T-helper 1 cell (primary cell): Measurements from ENCODE around the gene CASTOR1.

ENCODE experiments used
- DNase-seq, 5 donors: peaks; one replicate each; pipeline ENCODE4 v3.0.0-alpha.2; 2012 to 2020

CASTOR1 gene

DNA sequence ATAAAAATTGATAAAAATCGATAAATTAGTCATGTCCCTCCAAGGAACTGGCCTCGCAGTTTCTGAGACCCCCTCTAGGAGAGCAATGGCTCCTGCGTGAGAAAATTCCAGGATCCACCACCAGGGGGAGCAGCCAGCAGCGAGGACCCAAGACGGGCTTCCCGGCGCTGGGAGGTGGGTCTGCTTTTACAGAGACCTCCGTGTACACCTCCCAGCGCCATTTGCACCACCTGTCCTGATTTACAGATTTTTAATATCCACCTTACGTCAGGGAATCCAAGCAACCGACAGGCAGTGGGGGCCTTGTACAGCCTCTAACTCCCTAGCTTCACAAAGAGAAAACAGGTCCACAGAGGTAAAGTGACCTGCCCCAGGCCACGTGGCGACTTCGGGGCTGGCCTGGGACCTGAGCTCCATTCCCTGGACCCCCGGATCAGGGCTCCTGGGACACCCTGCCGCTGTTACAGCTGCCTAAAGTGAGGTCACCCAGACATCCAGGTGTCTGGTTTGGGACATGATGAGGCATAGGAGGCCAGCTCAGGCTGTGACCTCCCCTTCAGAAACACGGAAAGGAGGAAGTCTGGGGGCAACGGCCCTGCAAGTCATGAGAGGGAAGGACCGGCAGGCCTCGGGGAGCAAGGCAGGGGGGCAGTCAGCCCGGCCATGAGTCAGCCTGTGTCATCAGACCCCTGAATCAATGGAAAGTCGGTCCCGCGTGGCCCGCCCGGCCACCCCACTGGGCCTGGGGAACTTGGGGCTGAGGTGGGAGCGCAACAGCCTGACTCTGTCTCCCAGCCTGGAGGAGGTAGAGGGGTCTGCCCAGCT is 26.2 kb downstream of the CASTOR1 start:
- DNase-seq = peak; percentile 58 to 79 (median 73)

DNA sequence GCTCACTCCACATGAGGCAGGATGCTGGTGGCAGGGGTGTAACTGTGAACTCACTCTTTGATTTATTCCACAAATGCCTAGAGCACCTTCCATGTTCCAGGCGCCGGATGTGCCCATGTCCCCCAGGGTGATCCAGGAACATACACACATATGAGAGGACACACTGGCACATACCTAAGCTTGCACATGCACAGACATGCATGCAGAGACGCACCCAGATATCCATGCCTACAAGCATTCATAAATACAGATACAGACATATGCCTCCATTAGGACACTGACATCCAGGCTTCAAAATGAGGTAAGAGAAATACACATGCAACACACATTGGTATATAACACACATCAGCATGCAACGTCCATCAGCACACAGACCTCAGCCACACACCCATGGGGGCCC is 27.2 kb downstream of the CASTOR1 start:
- DNase-seq = peak in 1 of 5 donors; percentile 33

DNA sequence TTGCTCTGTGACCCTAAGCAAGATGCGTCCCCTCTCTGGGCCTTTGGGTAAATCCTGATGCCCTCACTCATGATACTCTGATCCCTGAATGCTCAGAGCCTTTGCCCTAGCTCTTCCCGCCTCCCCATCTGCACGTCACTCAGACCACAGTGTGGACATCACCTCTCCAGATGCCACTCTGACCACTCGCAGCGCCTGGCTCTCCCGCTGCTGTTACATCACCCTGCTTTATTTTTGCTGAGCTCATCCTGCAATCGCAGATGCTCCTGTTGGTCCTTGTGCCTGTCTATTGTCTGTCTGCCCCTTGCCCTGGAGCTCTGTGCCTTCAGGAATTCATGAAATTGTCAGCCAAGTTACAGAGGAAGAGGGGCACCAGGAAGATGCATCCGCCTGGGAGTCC is 28.2 kb downstream of the CASTOR1 start:
- DNase-seq = peak in 1 of 5 donors; percentile 50

DNA sequence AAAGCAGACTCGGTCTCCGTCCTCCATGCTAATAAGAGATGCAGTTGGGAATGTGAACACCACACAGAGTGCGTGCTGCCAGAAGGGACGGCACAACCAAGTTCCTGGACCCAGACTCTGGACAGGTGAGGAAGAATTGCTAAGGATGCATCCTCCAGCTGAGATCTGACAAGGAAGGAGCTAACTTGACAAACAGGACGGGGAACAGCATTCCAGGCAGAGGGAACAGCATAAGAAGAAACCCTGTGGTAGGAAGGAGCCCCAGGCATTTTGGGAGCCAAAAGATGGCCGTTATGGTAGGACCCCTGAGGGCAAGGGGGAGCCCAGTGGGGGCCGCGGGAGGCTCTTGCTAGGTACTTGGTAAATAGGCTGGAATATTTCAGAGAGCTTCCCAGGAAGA is 28.6 kb downstream of the CASTOR1 start:
- DNase-seq = no peak

DNA sequence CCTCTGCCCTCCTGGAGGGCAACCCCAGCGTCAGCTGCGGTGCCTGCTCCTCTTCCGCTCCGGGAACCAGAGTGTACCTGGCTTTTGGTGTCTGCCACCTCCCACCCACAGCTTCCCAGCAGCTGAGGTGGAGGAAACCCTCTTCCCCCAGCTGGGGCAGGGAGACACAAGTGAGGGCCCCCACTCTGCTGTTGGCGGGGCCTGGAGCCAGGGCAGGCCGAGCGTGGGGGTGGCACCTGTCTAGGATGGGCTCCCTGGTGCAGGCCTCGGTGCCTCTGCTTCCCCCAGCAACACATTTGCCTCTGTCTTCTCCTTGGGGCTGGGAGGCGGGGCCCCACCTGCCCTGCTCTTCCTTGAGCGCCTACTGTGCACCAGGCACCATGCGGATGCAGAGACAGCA is 29.0 kb downstream of the CASTOR1 start:
- DNase-seq = no peak

DNA sequence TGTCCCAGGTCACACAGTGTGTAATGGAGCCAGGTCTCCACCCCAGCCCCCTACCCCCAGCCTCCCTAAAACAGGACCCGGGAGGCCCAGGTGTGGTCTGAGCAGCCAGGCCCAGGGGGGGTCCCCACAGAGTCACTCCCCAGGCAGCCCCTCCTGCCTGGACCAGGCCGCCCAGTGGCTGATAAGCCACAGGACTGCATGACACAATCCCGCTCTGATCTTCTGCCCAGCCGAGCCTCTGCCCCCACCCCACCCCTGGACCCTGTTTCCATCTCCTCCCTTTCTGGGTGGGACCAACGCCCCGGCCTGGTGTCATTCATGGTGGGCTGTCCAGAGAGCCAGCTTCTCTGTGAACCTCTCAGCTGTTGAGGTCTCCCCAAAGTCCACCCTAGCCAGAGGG is 35.0 kb downstream of the CASTOR1 start:
- no peak for DNase-seq

DNA sequence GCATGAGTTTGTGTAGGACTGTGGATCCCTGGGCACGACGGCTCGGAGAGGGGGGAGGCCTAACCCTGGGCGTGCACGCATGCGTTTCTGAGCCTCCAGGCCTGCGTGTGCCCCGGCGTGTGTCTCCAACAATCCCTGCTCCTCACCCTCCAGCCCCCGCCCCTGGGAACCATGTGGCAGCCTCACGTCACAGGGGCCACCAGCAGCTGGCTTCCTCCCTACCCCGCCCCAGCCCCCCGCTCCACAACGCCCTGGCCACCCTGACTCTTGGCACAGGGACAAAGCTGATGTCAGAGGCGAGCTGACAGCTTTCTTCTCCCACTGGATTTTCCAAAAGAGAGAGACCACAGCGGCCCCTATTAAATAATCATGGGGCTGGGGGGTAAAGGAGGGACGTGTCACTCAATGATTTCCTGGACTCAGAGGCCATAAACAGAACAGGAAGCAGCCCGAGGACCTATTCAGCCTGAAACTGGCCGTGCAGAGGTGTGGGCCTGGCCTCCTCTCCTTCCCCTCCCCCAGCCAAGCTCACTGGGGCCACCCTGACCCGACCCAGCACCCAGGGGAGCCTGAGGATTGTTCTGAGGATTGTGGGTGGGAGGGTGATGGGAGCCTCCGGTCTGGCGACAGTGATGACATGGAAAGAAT is 36.0 kb downstream of the CASTOR1 start:
- no peak for DNase-seq

DNA sequence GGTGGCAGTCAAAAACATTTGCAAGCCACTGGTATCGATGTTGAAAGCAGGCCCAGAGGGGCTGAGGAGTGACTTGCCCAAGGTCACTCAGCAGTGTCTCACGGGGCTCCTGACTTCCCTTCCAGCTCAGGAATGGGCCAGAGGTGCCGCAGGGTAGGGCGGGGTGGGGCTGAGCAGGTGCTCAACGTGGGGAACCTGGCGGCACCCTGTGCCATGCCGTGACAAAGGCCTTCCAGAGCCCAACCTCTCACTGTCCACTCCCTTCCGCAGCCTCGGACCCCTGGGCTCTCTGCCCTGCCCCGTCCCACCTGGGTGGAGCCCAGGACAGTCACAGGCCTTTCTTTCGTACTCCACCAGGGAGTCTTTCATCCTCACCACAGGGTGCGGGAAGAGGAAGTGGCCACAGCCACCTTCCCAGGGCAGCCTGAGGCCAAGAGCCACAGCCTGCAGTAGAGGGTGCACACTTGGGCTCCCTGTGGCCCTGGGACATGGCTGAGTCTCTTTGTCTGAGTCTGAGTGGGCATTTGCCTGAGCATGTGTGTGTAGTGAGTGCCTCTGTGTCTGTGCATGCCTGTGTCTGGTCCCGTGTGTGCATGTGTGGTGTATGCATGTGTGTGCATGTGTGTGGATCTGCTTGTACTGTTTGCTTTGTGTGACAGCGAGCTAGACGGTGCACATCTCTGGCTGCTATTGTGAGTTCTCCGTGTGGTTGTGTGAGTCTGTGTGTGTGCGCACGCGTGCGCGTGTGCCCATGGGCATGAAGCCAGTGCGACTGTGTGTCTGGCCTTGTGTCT is 36.7 kb downstream of the CASTOR1 start:
- DNase-seq = no peak

DNA sequence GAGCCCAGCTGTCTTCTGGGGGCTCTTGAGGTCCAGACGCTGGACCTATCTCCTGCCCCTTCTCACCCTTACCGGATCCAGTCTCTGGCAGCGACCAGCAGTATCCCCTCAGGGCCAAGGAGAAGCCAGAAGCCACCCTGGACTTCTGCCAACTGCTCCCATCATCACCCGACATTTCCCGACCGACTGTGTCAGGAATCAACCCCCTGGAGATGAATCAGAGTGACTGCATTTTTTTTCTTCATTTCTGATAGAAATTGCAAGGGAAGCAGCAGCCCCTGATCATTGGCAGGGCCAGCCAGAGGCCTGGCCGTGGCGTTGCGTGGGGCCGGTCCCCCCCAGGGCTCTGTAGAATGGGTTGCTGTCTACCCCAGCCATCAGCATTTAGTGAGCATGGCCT is 37.6 kb downstream of the CASTOR1 start:
- DNase-seq = no peak

DNA sequence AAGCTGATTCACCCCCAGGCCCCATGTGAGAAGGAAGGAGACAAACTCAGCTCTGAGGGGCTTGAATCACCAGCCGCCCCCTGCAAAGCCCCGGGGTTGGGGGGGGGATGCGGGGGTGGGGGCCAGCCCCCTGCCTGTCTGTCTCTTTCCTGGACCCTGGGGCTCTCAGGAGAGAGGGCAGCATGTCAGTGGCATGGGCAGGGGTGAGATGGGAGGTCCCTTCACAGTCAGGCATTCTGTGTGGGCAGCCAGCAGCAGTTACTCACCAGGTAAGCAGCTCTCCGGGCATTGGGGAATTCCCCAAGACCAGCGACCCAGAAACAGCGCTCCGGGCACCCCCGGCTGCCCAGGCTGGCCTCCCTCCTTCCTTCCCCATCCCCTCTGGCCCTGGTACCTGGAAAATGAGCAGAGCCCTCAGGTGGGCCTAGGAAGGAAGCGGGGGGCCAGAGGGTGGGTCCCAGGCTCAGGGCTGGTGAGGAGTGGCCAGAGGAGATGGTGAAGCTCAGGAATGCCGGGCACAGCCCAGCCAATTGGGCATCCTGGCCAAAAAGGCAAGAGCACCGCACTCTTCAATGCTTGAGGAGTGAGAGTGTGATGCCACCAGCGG is 38.5 kb downstream of the CASTOR1 start:
- DNase-seq = no peak

DNA sequence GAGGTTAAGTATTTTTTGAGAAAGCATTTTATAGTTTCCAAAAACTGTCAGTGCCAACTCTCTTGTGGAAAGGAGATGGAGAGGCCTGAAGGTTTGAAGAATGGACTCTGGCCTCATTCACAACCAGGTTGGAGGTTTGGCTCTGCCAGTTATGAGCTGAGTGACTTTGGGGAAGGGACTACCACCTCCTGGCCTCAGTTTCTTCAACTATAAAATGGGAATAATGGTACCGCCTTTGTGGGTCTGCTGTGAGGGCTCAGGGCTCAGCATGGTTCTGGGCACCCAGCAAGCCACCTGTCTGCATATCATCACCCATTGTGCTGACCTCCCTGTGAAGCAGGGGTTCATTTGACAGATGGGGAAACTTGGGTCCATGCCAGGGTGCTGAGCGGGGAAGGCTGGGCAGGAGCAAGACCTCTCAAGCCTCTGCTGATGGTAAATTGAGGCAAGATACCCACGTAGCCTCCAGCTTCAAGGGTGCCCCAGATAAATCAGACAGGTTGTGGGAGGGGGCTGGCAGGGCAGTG is 39.2 kb downstream of the CASTOR1 start:
- DNase-seq = no peak

DNA sequence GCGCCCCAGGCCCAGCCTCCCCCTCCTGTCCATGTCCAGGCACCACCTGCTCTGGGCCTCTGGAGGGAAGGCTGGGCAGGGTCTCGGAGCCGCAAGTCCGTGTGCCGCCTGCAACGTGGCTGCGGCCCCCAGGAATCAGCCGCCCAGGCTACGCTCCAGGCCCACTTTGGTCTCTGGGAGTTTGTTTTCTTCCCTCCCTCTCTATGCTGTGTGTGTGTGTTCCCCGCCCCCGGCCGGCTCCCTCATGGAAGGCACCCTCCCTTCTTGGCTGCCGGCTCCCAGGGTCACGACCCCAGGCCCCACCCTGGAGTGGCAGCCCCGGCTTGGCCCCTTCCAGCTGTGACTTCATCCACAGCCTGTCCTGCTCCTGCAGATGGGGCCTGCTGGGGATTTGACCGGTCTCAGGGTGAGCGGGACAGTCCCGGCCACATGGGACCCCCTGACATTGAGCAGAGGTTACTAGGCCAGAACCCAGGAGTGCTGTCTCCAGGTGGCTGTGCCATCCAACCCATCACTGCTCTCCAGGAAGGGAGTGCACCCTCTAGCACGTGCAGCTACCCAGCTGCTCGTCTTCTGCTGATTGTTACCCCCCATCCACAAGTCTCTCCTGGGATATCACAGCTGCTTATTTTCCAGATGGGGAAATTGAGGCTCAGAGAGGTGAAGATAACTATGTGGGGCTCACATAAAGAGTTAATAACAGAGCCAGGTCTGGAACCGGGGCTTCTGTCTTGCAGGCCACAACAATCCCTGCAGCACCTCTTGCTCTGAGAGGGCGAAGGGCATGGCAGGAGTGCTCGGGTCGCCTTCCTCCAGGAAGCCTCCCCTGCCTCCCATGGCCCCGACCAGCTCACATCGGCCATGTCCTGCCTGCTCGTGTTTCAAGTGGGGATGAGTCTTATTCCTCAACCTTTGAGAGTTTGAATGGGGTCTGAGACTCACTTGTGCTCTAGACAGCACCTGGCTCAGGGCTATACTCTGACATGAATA is 40.0 kb downstream of the CASTOR1 start:
- DNase-seq = no peak

DNA sequence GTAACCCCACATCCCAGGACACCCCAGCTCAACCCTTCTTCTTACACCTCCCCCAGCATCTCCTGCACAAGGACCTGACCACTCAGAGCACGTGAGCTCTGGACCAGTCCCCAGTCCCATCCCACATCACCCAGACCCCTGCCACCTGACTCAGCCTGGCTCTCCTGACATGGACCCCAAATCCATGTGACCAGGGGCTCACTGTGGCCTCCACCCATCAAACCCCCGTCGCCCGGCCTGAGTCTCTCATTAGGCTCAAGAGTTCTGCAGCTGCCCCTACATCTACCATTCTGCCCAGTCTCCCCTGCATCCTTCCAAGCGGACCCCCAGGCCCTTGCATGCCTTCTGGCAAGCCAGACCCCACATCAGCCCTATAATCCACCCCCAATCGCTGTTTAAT is 40.8 kb downstream of the CASTOR1 start:
- DNase-seq = no peak

DNA sequence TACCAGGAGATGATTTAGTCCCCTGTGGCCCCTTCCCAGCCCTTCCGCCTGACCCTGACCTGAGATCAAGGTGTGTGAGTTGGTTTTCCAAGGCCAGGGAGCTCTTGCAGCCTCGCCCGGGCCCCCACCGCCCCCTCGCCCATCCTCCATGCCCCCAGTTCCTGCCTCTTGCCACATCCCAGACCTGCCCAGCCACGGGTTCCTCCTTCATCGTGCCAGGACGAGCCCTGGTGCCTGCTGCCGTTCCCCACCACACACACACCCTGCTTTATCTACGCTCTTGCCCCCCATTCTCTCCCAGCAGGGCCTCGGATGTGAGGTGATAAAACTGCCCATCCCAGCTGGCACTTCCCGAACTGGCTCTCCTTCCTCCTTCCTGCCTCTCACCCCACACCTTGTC is 41.3 kb downstream of the CASTOR1 start:
- DNase-seq = no peak

DNA sequence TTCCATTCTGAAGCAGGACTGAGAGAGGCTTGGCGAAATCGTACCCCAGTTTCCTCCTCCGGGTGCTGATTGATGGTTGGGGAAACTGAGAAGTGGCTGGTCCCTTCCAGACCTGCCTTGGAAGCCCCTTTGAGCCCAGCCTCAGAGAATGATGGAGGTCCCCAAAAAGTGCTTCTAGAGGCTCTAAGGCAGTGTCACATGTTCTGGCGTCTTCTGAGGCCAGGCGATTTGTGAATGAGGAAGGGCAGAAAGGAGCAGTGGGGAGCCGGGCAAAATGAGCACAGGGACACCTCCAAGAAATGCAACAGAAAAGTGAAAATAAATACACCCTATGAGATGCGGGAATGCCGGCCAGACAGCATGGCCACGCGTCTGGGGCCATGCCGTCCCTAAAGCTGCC is 41.7 kb downstream of the CASTOR1 start:
- no peak for DNase-seq

DNA sequence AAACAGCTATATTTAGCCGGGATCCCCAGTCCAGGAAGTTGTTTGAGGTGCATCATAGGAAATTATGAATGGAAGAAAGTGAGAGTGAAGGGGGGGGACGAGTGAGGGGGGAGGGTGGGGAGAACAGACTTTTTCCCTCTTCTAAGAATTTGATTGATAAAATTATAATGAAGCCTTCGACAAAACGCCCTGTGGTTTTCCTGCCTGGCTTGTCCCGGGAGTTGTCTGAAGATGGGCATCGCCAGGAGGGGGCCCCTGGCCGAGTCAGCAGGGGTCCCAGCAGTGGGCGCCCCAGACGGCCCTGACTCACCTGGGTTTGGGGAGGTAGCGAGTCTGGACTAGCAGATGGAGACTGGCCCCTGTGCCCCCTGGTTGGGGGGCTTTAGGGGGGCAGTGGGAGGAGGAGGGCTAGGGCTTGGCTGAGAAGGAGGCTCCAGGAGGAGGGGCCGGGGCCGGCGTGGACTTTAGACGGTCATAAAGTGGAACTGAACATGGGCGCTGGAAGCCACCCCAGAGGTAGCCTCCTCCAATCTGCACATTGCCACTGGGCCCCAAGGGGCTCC is 42.4 kb downstream of the CASTOR1 start:
- DNase-seq = no peak

DNA sequence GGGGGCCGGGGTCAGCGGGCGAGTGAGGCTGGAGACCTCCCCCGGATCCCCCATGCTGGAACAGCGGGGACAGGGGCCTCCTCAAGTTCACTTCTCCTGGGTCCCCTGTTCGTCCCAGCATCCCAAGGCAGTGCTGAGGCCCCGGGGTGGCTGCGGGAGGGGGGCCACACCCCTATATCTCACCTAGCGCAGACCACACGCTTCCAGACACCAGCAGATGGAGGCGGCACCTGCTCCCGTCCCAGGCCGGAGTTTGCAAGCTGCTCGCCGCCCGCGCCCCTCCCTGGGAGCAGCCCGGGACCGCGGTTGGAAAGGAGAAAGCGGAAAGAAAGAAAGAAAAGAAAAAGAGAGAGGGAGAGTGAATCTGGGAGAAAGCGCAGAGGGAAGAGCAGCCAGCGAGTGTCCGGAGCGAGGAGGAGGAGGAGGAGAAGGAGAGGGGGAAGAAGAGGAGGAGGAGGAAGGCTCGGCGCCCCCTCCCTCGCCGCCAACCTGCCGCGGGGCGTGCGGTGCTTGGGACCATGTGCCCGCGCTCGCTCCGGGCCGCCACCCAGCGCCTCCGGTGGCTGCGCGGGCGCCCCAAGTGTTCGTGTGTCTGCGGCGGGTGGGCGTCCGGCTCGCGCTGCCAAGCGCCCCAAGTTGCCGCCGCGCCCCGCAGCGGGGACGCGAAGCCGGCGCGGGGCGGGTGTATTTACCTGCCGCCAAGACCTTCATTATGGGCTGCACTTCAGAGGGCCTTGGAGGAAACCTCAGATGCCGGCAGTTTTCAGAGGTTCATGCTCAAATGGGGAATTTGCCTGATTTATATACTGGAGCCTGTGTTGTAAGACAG is 43.1 kb downstream of the CASTOR1 start, which contains the start of gene LIF:
Gene LIF, minus strand, starts transcription at position 775 of the 829 bp plus-strand sequence. Its CDS starts 64 bp downstream, at position 711.
- peak in 3 of 5 donors; percentile 38 to 65 (median 45) for DNase-seq

DNA sequence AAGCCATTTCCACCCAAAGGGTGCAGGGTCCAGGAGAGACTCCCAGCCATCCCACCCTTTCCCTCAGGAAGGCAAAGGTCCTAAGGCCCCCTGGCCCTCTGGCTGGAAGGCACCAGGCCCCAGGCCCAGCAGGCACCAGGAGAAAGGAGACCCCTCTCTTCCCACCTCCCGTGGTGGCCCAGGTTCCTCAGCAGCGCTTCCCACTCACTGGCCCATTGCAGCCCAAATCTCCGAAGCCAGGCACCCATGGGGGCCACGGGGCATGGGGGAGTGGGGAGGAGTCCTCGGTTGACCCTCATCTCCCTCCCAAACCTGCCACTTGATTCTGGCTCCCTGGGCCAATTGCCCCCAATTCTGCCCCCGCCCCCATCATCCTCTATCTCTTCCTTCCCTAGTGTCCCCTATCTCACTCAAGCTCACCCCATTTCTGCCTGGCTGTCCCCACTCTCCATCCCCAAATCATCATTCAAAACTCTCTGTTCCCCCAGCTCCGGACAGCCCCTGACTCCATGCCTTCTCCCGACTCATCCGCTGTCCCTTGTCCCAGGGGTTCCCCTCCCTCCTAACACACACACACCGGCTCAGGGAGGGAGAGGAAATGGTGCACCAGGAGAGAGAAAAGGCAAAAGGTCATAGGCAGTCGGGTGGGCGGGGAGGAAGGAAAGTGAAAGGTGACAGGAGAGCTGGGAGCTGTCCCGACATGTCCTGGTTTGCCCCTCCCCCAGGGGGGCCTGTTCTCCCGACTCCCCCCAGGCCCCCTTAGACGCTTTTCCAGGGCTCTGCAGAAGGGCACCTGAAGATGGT is 43.9 kb downstream of the CASTOR1 start:
- no peak for DNase-seq

DNA sequence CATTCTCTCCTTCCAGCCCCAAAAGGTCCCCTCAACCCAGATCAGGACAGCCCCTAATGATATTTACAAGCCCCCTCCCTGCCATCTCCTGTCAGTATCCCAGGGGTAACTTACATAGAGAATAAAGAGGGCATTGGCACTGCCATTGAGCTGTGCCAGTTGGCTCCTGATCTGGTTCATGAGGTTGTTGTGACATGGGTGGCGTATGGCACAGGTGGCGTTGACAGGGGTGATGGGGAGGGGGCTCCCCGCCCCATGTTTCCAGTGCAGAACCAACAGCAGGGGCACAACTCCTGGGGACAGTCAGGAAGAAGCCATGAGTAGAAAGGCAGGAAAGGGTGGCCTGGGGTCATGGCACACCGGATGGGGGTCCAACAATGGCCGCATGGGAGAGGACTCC is 44.7 kb downstream of the CASTOR1 start:
- DNase-seq = no peak
